ENCODE measurements around the gene MYH7.
A peak's percentile ranks its signal among the peaks of the same experiment; 100 is the strongest.
"Not testable (repeated sequence)": the region's sequence is repeated elsewhere in the genome, so short reads cannot be mapped to it uniquely, and the experiment has no call there.

Gene MYH7

DNA sequence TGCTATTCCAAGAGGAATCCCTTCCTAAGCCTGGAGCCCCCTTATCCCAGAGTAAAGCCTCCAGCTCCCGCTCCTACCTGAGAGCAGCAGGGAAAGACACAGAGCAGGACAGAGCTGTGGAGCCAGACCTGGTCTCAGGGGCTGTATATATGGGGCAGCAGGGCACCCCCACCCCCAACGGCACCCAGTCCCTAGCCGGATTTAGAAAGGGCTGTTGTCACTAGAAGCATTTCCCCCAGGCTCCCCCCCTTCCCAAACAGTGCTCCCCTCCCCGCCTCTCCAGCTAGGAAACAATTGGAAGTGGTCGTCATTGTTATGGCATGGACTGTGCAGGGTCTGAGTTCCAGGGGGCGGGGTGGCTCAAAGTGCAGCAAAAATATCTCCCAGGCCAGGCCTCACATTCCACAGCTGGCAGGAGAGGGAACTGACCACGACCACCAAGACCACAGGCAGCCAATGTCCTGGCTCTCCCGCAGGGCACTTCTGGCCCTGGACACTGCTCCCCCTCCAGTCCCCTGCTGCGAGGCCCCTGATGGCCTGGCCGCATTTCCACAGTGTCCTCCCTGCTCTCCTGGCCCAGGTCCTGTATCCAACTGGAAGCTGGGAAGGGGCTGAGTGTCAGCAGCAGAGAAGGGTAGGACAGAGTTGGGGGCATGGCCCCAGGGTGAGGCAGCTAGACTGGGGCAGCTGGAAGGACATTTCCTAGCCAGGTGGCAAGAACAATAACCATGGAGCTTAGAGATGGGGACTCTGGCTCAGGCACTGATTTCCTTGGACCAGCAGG, at the start of gene MYH7:
Gene MYH7 (minus strand): TSS at position 118 of the 784 bp plus-strand sequence. CDS start 1,928 bp downstream, outside the sequence.
- peak; percentile 39 for DNase-seq

DNA sequence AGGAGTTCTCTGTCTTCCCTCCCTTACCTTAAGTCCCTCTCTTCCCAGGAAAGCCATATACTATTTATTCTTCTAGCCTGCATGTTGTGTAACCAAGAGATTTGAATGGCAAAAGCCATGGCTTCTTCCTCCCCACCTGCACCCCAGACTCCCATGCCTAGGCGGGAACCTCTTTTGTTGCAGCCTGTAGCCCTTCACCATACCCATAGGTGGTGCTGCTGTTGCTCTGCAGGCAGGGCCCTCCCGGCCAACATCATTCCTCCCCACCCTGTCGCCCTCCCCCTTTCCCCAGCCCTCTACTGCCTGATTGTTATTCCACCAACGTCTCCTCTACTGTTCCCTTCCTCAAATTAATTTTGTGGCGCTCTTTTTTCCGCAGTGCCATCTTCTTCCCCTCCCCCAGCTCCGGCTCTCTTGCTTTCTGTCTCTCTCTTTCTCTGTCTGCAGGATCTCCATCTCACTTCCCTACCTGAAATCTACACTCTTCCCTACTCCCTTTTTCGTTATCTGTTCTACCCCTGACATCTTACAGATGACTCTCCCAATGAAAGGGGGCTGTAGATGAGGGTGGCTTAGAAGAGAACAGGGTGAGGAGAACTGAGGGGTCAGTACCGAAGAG, 47.9 kb upstream of the MYH7 start:
- DNase-seq = no peak

DNA sequence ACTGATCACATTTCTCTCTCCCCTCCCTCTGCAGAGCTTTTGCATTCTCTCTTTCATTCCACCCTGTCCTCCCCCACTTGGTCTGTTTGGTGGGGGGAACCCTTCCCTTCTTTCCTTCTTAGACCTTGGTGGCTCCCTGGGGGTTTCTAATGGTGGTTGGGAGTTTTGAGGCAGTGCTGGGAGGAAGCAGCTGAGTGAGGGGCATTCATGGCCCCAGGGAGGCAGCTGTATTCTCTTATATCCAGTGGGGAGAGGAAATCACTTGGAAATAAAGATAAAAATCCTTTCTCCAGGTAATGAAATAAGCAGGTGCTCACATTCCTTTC, 47.3 kb upstream of the MYH7 start:
- no peak for DNase-seq

DNA sequence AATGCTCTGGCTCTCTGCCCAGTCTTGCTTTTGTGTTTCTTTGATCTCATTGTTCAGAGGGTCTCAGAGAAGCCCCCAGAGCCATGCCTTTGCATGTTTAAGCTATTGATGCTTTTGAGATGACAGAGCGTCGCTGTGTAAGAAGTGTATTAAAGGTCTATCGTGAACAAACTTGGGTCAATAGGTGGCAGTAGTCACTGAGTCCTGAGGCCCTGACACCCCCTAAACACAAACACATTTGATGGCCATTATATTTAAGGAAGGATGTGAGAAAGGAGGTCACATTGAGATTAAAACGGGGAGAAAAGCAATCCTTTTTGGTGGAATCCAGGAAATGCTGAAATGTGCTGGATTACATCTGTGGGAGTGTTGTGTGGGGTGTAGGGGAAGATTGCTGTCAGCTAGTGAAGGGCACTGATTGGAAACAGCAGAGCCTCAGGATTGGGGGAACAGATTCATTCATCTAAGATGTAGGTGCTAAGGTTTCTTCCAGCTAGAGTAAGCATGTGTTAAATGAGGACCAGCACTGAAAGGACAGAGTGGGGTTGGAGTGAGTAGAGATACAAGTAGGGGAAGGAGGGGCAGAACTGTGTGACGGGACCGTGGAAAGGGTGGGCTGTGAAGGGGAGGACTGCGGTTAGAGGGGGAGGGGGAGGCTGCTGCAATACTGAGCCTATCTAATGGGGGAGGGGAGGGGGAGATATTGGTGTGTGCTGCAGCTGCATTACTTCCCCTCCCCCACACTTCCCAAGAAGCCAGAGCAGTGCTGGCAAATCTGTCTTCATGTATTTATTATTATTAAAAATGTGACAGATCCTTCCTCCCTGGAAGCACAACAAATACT, 46.7 kb upstream of the MYH7 start:
- DNase-seq = no peak

DNA sequence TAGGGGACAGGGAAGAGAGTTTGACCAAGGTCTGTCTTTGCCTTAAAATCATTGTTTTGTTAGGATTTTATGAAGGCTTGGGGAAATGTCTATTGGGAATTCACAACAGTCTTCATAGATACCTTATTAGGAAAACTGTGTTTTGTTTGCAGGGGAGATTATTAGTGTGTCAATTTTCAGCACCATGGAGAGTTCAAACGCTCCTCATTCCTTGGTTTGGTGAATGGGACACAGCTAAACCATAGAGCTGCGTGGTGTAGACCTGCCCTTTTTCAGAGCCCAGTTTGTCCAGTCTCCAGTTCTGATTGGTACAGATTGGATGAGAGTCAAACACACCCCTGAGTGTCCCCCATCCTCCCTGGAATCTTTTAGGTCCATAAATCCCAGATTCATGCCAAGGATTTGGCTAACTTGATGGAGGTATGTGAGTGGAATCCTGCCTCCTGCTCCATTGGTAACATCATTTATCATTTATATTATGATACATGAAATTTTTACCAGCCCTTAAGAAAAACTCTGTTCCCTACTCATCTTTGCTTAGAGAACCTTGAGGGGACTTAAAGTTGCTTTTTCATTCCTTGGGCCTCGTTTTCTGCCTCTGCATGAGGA, 46.0 kb upstream of the MYH7 start:
- DNase-seq = no peak

DNA sequence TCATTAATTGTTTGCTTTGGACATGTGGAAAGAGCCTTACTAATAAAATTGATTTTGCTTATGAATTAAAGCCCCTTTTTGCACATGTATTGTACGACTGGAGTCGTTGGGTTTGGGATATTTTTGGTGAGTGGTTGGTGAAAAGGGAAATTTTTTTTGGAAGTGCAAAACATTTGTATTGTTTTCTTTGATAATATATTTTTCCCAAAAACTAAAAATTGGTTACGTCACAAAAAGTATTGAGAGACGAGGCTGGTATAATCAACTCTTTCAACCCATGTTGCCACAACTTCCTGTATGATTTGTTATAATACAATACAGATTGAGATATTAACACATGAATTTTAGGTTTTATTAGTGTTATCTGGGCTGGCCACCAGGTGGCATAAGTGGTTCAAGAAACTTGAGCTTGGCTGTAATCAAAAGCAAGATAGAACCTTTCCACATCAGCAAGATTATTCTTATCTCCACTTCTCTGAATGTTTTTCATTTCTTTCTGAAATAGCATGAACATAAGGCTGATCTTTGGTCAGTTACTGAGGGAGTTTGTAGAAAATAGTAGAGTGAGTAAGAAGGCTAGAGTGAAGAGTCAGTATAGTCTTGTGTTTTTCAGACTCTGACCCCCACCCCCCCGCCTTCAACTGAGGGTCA, 42.8 kb upstream of the MYH7 start:
- DNase-seq = peak; percentile 28

DNA sequence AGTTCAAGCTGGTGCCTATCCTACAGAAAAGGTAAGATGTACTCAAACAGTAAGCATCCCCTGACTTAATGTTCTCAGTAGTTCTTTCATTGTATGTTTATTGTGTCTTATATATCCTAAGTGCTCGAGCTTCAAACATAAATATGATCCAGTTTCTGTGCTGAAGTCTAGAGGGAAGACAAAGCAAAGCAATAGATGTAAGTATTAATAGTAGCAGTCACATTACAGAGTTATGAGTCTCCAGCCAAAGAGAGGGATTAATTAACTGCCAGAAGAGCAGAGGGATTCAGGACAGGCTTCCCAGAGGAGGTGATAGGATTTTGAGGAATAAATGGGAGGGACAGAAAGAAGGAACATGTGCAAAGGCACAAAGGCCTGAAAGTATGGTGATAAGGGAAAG, 35.5 kb upstream of the MYH7 start:
- no peak for DNase-seq

DNA sequence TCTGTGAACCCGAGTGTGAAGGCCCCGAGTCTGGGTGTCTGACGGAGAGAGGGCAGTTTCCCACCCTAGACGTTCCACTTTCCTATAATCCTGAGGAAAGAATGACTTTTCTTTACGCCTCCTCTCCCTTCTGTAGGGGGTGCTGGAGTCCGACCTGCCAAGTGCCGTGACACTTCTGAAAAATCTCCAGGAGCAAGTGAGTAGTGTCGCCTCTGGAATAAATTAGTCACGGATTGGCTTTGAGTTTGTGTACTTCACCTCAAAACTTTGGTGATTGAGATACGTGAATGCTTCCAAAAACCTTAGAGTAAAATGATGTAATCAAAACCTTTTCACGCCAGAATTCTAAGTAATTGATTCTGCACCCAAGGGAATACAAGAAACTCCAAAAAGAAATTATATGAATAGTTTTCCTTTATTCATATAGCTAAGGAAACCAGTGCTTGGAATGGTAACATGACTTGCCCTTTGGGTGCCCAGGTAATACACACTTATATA, 34.5 kb upstream of the MYH7 start:
- DNase-seq = no peak

DNA sequence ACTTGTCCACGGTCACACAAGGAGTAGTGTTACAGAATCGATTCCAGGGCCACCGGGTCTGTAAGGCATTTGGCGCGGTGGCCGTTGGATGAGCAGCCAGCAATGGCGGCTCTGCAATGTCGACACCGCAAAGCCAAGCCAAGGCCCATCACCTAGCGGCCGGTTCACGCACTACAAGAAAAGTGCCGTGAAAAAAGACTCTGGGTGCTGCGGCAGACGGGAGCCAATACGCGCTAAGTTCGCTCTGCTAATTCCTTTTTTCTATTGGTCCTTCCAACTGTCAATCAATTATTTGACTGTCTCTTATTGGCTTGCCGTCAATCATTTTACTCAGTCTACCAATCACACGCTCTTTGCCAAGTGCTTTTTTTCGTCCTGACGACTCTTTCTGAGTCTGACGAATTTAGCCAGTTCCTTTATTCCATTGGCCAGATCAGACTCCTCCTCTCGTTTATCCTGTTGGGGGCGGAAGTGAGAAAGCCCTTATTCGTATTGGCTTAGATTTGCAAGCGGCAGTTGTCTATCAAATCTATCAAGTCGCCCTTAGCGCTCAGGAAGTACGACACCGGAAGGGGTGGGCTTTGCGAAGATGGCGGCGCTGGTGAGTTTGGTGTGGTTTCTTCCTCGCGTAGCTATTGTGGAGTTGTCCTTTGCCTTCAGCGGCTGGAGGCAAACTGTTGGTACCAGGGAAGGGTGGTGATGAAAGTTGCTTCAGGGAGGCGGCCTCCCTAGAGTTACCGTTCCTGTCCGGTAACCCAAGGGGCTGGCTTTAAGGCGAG, 33.9 kb upstream of the MYH7 start, which contains the start of gene NGDN:
Gene NGDN (plus strand): TSS at position 577 of the 779 bp plus-strand sequence. CDS start 13 bp downstream, at position 590.
- peak; percentile 98 for DNase-seq

DNA sequence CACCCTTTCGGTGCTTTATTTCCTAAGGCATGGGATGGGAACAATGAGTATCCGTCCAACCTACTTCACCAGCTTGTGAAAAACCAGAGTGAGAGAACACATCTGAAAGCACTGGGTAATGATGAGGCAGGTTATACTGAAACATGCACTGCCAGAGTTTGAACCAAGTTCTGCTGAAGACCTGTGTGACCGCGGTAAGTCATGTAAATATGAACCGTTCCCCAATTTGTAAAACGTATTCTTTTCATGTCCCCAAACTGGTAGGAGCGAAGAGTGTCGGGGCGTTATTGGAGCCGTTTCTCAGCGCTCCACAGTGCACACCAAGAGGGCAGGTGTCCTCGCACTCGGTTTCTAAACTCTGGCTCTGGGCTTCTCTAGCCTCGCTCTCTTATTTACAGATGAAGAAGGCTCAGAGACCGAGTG, 33.3 kb upstream of the MYH7 start:
- DNase-seq = no peak

DNA sequence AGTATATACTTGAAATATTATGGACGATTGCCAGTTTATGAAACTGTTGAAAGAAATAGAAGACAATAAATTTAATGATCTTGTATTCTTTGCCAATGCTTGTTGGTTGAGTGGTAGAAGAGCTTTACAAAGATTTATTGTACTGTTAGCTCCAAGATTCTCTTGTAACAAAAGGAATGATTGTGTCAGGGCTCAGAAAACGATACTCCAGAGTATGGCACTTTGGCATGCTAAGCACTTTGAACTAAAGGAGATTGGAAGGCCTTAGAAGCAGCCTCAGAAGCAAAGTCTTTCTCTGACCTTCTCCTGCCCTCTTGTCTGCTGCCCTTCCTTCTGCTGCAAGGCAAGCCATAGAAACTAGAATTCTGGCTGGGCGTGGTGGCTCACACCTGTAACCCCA, 29.8 kb upstream of the MYH7 start:
- no peak for DNase-seq

DNA sequence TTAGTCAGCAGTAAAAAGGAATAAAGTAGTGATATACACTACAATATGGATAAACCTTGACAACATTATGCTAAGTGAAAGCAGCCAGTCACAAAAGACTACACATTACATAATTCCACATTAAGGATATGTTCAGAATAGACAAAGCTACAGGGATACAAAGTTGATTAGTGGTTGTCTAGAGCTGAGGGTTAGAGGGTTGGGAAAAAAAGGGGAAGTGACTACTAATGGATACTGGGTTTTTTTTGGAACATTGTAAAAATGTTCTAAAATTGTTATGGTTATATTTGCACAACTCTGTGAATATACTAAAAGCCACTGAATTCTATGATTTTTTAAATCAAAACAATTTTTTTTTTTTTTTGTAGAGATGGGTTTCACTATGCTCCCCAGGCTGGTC, 29.2 kb upstream of the MYH7 start:
- DNase-seq = no peak

DNA sequence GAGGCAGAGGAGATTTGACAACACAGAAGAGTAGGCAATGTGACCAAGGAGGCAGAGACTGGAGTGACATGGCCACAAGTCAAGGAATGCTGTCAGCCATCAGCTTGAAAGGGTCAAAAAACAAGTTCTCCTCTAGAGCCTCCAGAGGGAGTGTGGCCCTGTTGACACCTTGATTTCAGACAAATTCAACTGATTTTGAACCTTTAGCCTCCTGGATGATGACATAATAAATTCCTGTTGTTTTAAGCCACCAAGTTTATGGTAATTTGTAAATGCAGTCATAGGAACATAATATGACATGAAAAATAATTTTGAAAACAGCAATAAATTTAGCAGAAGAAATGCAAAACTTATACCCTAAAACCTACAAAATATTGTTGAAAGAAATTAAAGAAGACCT, 25.5 kb upstream of the MYH7 start:
- no peak for DNase-seq

DNA sequence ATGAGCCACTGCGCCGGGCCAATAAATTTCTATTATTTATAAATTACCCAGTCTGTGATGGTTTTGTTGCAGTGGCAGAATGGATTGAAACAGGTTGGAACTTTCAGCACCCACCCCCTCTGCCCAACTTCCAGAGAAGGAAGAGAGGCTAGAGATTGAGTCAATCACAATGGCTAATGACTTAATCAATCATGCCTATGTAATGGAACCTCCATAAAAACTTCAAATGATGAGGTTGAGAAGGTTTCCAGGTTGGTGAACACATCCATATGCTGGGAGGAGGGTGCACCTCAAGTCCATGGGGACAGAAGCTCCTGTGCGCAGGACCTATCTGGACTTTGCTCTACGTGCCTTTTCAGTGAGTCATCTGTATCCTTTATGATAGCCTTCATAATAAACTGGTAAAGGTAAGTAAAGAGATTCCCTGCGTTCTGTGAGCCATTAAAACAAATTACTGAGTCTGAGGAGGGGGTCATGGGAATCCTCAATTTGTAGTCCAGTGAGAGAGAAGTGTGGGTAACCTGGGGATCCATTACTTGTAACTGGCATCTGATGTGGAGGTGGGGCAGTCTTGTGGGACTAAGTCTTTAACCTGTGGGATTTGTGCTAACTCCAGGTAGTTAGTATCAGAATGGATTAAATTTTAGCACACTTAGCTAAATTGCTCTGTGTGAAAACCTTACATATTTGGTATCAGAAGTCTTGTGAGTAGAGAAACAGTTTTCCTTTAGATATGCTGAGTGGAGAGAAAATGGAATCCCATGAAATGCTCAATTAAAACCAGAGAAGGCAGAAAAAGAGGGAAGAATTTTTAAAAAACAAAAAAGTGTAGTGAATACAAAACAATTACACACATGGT, 22.4 kb upstream of the MYH7 start:
- no peak for DNase-seq

DNA sequence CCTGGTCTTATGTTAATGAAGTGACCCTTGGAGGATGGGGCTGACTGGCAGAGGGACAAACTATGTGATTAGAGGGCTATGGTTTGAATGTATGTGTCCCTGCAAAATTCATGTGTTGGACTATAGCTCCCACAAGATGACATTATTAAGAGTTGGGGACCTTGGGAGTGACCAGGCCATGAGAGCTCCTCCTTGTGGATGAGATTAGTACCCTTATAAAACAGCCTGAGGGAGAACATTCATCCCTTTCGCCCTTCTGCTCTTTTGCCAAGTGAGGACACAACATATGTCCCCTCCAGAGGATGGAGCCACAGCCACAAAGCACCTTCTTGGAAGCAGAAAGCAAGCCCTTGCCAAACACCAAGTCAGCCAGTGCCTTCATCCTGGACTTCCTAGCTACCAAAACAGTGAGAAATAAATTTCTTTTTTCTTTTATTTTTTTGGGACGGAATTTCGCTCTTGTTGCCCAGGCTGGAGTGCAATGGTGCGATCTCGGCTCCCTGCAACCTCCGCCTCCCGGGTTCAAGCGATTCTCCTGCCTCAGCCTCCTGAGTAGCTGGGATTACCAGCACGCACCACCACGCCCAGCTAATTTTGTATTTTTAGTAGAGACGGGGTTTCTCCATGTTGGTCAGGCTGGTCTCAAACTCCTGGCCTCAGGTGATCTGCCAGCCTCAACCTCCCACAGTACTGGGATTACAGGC, 21.6 kb upstream of the MYH7 start:
- not testable (repeated sequence) for DNase-seq

DNA sequence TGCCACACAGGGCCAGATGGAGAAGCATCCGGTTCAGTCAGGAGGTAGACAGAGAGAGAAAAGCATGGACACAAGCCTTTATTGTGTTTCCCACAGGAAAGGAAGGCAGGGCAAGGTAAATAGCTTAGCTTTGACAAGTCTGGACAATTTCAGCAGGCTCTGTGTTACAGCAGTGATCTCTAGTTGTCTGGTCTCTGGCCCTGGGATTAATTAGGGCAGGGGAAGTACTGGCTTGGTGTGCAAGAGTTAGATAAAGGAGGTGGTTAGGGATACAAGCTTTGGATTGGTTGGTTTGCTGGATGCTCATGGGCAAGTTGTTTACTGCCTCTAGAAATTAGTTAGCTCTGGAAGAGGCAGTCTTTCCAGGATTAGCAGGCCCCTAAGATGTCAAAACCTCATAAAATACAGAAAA, 19.0 kb upstream of the MYH7 start:
- DNase-seq = no peak

DNA sequence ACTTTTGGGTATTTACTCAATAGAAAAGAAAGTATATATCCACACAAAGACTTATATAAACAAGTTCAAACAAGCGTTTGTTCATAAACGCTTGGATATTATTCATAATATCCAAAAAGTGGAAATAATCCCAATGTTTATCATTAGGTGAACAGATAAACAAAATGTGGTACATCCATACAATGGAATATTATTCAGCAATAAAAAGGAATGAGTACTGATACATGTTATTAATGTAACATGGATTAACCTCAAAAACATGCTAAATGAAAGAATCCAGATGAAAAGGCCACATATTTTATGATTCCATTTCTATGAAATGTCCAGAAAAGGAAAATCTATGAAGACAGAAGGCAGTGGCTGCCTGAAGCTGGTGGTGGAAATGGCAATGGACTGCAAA, 16.8 kb upstream of the MYH7 start:
- DNase-seq = no peak

DNA sequence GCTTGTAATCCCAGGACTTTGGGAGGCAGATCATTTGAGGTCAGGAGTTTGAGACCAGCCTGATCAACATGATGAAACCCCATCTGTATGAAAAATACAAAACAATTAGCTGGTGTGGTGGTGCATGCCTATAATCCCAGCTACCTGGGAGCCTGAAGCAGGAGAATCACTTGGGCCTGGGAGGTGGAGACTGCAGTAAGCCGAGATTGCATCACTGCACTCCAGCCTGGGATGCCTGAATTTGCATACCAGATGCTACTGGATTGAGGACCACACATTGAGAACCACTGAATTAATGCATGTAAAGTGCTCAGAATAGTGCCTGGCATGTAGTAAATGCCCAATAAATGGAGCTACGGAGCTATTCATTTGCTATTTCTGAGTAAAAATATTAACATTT, 14.9 kb upstream of the MYH7 start:
- no peak for DNase-seq

DNA sequence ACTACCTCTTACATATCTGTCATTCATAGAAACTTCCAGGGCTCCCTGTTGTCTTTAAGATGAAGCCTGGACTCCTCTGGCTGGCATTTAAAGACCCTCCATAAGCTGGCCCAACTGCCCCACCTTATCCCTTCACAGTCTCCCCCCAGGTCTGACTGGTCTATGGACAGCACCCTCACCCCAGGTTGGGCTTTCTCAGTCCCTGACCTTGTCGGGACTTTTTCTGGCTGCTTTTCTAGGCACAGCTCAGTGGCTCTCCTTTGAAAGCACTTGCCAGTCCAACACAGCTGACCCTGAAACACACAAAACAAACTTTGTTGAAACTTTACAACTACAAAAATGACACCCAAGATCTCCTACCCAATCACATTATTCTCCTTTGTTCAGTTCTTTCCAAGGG, 13.9 kb upstream of the MYH7 start:
- DNase-seq = no peak

Data from right hindlimb (tissue), 1 donor.